HG03432 (cell line): ENCODE results near the gene UQCRQ.

Experiments used
- ATAC-seq: cut with Tn5 transposase; IDR thresholded peaks from one replicate; pipeline ENCODE4 v1.9.1; 2021; ENCODE audit warnings: mild to moderate bottlenecking, moderate library complexity; ENCODE audit not compliant: unreplicated experiment

The UQCRQ gene

DNA sequence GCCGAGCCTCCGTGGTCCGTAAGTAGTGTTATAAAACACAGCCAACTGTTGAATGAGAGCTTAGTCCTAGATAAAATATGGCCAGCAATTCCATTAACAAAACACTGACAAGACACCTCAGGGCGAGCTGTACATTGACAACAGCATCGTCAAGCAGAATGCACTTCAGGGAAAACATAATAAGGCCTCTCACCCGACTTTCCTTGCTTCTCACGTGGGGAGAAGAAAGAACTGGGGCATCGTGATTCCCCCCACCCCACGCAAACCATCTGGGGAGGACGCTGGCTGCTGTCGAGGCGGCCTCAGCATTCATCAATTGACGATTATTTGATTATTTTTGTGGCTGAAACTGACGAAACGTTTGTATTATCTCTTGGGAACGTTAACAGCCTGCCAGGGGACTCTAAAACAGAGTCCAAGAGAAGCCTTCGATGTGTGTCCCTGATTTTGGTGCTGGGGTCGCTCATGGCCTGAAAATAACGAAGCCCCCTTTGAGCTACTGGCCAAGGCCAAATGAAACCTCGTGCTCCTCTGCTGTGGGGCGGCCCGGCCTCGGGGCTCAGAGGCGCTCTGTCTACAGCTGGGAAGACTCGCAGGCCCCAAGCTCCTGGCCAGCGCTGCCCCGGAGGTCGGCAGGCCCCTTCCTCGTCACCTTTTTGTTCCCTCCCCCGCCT, 637 bp upstream of the UQCRQ start:
- ATAC-seq: peak; percentile 33

DNA sequence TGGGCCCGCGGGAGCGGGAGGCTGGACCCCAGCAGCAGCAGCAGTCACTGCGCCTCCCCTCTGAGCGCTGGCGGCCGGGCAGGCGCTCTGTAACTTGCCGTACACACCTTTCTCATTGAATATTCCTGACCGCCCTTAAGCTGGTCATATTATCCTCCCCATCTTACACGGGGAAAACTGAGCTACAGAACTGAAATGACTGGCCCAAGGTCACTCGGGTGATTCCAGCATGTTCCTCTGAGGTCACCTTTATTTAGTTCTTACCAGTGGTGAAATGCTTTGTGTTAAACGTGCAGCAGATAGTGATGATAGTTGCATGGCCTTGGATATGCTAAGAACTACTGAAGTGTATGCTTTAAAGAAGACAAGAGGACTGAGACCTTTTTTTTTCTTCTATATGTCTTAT, 607 bp downstream of the UQCRQ start:
- no peak for ATAC-seq

DNA sequence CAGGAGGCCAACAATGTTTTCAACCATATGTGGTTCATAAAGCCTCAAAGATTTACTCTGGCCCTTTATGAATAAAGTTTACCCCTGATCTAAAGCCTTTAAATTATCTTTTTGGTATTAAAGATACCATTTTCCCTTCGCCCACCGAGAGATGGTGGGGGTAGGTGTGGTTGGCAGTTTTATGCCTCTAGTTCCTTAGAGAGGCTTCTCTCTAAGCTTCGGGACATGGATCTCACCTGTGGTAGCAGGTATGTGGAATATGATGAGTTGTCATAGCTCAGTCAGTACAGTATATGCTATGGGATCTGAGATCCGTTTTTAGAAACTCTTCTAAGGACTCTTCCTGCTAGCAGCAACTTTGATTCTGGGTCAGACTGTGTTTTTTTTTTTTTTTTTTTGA, 2.3 kb downstream of the UQCRQ start:
- ATAC-seq: no peak

DNA sequence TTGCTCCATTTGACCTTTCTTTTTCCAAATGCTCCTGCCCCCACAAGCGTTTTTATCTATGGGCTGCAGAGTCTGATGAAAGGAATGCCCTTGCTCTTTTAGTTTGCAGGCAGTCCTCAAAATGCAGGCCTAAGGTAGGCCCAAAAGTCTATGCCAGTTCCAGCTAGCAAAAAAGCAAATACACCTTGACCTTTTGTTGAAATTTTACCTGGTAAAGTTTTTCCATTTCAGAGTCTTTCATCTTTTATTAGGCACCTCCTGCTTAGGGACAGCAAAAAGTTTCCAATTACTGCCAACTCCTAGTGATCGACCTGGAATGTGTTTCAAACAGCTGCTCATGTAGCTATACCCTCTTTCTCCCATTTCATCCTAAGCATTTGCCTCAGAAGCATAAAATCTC, 4.4 kb downstream of the UQCRQ start:
- no peak for ATAC-seq

DNA sequence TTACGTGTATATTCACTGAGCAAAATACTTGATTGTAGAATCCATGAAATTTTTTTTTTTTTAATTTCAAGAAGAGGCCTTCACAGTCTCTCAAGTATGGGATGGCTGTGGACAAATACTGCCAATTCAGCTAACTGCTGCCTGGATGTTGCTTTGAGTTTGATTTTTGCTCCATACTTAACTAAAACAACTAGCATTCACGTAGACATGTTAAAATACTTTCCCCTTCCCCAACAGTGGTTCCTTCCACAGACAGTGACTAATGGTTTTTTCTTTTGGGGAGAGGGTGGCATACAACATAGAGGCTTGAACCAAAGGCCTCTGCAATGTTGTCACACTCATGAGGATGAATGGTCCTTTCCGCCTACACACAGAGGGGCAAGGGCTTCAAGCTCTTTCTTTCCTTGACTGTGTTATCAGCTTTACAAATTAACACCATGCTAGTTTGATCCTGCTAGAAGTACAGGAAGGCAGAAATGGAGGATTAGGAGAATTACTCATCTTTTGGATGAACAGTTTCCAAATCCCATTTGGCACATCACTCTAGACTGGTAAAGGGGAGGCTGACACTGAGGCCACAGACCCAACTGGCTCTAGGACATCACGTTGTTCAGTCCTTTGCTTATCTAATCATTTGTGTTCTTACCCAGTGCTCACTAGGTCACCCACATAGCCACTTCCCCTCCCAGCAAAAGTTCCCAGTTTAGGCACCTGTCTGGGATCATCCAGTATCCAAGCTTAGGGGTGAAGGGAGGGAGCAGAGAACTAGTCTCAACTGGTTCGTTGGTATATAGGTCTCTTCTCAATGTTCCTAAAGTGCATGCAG, 5.2 kb downstream of the UQCRQ start:
- ATAC-seq: no peak

DNA sequence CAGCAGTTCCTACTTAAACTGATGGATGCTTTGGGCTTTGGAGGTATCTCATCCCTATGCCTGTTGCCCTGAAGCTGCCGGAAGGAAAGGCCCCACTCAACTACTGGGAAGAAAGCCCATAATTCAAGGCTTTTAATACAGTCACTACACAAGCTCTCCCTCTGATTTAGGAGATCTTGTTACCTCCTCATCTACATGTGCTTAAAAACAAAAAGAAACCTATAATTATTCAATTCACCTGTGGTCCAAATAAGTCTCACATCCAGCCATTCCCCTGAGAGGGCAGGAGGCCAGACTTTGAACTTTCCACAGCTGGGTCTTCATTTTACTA, 6.3 kb downstream of the UQCRQ start:
- ATAC-seq: no peak

DNA sequence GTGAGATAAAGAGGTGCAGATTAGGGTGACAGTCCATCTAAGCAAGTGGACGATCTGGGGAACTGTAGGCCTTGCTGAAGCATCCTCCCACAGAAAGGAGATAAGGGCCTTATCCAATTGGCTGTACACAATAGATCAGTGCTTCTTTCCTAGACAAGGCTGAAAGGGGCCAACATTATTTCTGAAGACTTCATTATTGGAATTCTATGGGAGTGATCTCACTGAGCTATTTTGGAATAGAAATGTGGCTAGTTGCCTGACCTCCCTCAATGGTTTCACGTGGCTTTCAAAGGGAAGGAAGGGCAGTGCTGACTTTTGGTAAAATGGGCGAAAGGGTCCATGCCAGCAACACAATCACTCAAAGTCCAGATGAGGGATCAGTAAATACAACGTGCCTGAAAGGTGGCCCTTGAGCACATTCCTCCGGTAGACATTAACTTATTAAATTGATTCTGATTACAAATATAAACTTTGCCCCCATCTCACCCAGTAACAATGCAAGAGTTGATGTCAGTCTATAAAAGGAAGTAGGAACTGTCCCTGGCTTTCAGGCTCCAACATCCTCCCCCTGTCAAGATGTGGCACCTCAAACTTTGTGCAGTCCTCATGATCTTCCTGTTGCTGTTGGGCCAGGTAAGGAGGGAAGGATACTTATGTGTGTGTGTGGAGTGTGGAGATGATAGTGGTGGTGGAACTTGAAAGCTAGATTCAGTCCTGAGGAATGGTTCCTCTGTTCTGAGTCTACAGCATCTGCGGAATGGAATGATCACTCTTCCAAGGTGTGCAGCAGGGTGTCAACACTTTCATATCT, 6.9 kb downstream of the UQCRQ start, which contains the start of gene LEAP2:
LEAP2 (plus strand) TSS at position 550 of the 811 bp plus-strand sequence; CDS start at position 577, 27 bp downstream.
- no peak for ATAC-seq

DNA sequence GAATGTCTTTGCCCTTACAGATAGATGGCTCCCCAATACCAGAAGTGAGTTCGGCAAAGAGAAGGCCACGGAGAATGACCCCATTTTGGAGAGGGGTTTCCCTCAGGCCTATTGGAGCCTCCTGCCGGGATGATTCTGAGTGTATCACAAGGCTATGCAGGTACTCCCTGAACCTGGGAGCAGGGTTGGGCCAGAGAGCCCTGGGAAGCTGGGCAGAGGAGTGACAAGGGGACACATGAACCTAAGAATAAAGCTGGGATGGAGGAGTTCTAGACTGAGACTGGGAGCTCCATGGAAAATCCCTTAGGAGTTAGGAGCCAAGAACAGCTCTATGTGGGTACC, 7.5 kb downstream of the UQCRQ start:
- ATAC-seq: no peak

DNA sequence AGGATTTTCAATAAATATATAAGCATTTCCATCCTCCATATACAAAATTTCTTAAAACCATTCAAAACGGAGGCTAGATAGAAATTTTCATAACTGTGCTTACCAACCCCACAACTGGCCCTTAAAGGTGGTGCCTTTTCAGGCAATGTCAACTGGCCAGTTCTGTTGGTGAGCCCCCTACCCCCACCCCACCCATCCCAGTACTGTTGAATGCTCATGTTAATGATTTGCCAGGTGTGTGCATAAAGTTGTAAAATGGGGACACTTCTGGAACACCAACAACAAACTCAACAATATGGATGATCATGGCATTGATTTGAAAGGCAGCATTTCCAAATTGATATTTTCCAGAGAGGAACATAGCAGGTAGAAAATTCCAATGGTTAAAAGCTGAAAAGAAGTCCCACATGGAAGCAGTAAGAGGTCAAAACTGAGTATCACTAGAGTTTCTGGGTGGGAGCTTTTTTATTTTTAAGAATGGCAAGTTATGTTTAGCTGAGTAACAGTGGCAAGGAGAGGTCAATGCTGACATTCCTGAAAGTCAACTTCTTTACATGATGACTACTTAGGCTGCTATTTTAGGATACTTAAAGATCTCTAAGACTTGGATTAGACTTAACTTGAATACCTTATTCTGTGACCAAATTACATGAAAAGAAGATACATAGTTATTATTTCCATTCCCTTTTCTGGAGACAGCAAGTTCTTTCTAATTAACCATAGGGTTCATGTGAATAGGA, 9.7 kb downstream of the UQCRQ start:
- ATAC-seq: no peak

DNA sequence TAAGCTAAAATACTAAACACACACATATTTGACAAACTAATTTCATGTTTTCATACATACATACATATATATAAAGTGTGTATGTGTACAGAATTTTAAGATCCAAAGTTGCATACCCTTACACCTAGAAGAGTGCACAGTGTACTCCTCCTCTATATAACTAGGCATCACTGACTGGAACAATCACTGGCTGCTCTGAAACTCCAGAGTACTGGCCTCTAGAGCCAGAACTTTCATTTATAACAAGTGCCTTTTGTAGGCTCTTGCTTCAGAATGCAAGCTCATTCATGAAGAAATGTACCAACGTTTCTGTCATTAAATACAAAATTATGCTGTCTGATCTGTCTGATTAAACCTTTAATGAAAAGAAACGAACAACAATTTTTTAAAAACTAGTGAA, 11.0 kb downstream of the UQCRQ start:
- ATAC-seq: no peak

DNA sequence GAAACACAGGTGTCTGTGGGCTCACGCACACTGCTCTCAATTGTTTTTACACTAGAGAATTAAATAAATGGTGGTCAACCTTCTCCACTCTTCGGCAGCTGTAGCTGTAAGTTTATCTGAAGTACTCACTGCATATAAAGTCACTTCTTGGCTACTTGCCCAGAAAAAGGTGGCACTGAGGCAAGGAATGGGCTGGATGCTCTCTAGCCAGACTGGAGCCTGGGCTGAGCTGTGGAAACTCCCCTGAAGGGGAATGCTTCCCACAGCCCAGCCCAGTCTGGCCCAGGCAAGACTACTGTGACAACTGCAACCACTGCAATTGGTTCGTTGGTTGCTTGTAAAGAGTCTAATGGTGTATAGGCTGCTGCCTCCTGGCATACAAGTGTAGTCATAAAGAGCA, 11.5 kb downstream of the UQCRQ start:
- no peak for ATAC-seq

DNA sequence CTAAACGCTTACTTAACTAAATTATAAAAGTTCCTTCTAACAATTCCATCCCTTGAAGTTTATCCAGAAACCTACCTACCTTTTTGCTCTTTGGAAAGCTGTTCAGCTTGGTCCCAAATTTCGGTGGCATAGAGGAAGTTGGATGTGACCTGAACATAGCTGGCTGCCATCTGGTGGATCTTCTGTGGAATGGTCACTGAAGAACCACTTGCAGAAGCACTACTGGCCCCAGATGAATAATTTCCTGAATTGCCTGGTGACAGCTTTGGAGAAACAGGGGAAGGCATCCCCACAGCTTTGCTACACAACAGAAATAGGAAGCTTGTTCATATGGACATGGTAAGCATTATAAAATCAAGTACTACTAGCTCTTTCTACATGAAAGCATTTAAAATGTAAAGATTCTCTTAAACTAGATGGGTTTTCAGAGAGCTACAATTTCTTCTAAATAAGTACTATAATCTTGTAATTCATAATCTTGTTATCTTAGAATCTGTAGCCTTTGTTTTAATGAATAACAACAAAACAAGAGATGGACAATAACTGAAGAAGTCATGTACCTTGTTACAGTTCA, 16.9 kb downstream of the UQCRQ start:
- ATAC-seq: peak; percentile 46

DNA sequence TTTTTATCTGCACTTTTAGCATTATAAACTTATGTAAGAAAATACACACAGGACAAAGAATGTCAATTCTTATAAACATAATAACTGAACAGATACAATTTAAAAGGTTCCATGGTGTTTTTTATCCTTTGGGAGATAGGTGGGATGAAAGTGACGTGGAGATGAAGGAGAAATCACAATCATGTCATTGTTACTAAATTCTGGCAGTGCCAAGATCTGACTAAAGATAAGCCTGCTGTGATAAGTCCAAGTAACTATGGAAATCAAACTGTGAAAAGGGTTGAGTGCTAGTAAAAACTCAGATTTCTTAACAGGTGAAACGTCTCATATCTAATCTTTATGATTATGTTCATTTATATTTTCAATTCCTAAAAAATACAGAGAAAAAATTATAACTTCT, 18.1 kb downstream of the UQCRQ start:
- no peak for ATAC-seq

DNA sequence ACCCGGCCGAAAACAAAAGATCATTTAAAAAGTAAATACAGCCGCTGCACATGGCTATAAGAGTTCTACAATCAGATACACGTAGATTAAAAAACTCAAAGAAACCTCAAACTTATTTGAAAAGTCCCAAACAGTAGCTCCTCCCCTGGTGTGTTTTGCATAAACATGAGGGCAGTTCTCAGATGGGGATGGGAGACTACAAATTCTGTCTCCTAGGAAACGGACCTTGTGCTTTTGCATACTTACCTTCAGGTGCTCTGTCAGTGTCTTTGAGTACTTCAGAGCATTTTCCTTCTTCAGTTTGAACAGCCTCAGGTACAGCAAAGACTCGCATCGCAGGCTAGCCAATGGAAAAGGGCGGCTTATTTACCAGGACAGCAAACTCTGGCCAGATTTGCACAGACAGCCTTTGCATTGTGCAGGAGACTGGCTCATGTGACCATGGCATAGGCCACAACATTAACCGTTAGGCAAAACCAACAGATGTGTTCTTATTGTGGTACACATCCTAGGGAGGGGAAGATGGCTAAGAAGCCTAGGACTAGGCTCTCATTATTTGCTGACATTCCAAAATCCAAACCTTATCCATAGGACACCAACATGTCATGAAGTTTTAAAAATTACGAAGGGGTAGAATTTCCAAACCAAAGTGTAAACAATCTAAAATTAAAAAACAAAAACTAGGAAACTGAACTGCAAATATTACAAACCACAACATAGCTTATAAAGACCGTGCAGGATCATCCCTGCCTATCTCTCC, 19.8 kb downstream of the UQCRQ start:
- no peak for ATAC-seq

DNA sequence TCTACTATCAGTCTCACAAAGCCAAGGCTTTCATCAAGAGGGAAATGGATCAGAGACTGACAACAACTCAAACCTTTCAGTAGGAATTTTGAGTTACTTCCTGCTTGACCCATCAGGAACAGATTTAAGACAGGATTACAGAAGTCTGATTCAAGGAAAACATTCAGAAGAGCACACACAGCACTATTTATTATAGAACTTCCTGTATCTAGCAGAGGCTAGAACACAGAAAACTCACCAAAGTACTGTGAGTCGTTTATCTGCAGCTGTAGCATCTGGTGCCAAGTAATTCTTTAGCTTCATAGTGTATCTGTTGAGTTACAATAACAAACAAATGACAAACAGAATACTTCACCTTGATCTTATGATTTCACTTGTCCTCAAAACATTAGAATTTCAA, 20.8 kb downstream of the UQCRQ start:
- ATAC-seq: no peak

DNA sequence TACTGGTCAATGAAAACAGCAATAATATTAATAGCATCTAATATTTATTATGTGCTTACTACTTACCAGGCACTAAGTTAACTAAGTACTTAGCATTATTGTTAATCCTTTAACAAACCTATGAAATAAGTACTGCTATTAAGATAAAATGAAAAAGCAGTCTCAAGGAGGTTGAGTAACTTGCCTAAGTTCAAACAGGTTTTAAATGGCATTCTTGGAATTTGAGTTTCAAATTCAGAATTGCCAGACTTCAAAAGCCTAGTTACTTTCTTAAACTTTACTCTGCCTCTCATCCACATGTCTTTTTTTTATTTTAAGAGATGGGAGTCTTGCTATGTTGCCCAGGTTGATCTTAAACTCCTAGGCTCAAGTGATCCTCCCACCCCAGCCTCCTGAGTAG, 23.1 kb downstream of the UQCRQ start:
- ATAC-seq: no peak

DNA sequence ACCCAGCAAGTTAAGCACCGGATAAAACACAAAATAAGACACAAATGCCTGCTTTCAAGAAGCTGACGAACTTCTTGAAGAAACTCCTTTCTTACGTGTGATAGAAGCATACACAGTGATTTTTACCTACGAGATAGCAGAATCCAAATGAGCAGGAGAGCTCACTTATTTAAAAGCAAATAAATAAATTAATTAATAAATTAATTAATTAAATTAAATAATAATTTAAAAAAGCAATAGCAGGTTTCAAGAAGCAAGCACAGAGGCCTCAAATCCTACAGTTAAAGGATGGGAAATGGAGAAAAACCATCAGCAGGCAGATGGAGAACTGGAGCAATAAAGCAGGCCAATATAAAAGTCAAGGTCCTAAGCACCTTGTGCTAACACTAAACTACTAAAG, 24.4 kb downstream of the UQCRQ start:
- ATAC-seq: no peak

DNA sequence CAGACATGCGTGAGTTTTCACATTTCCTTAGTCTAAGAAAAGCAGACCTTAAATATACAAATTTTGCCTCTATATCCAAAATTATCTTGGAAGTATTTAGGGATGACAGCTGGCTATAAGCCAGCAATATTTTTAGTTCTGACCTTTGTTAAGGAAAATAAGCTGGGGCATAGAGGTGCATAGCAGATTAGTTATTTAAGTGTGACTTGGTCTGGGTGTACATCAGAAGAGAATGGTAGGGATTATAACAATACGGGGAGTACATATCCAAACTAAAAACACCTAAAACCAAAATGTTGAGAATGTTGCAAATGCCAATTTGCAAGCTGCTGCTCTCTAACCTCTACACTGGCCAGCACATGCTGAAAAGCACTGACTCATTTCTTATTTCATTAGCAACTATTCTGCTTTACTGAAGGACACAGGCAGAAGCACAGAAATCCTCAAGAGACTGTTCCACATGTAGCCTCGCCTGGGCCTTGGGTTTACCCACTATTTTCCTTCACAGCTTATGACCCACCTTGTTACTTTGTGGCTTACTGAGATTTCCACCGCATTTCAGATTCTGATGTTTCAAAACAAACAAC, 29.4 kb downstream of the UQCRQ start:
- ATAC-seq: no peak

DNA sequence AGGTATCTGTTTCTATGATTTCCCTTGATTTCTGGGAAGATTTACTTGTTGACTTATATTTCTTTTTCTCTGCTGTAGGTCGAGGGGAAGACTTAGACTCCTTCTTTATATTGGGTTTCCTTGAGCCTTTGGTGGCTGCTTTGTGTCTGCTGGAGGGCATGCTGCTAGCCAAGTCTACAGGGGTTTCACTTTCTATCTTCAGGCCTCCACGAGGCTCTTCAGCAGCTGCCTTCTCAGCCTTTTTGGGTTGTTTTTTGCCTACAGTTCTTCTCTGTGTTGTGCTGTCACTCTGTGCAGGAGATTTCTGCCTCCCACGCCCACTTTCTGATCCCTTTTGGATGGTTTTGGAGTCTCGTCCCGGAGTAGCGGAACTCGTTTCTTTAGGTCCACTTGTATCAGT, 30.2 kb downstream of the UQCRQ start:
- no peak for ATAC-seq

DNA sequence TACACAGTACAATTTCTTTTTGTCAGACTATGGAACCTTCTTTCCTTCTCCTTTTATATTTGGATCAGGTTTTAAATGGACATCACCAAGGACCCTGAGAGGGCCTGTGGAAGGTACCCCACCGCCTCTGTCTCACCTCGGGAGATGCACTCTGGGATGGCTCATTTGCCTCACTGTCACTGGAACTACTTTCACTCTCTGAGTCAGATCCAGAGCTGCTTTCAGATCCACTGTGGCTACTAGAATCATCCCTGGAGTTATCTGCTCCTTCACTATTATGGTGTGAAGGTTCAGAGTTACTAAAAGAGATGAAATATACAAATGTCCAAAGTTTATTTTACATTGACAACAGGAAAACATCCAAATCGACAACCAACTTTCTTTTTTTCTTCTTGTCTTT, 31.7 kb downstream of the UQCRQ start:
- no peak for ATAC-seq
